ENCODE results near the gene ZFPL1.

DNA sequence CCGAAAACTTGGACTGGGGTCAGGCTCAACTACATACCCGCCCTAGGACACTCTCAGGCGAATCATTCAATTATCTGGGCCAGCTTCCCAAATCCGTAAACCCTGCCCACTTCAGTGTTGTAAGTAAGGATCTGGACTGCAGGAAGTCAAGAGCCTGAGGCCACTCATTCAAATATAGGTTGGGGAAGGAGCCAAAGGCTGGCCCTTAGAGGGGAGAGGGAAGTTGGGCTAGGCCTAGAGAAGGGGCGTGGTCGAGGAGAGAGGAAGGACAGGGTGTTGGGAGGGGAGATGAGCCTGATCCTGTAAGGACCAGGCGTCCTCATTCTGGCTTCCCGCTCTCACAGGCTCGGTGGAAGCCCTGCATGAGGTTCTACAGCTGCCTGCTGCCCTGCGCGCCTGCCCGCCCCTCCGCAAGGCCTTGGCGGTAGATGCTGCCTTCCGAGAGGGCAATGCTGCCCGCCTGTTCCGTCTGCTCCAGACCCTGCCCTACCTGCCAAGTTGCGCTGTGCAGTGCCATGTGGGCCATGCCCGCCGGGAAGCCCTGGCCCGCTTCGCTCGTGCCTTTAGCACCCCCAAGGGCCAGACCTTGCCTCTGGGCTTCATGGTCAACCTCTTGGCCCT, 40.0 kb upstream of the ZFPL1 start:
- TF ChIP-seq, protein P1, sequence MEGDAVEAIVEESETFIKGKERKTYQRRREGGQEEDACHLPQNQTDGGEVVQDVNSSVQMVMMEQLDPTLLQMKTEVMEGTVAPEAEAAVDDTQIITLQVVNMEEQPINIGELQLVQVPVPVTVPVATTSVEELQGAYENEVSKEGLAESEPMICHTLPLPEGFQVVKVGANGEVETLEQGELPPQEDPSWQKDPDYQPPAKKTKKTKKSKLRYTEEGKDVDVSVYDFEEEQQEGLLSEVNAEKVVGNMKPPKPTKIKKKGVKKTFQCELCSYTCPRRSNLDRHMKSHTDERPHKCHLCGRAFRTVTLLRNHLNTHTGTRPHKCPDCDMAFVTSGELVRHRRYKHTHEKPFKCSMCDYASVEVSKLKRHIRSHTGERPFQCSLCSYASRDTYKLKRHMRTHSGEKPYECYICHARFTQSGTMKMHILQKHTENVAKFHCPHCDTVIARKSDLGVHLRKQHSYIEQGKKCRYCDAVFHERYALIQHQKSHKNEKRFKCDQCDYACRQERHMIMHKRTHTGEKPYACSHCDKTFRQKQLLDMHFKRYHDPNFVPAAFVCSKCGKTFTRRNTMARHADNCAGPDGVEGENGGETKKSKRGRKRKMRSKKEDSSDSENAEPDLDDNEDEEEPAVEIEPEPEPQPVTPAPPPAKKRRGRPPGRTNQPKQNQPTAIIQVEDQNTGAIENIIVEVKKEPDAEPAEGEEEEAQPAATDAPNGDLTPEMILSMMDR (IDR thresholded peaks at IDR 0.05; ENCODE audit: low read depth, low read length, missing input control): no peak
- TF ChIP-seq, protein P2, sequence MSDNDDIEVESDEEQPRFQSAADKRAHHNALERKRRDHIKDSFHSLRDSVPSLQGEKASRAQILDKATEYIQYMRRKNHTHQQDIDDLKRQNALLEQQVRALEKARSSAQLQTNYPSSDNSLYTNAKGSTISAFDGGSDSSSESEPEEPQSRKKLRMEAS (IDR thresholded peaks at IDR 0.05): no peak
- TF ChIP-seq FOXA1 (IDR thresholded peaks at IDR 0.05) (no peak), FOXA2 (IDR thresholded peaks at IDR 0.05) (no peak), EGR1 (IDR thresholded peaks at IDR 0.05; ENCODE audit: low read depth in 2 of 2) (no peak), RAD21 (IDR thresholded peaks at IDR 0.05) (no peak), YY1 (IDR thresholded peaks at IDR 0.05) (no peak), HNF4A (conservative IDR thresholded peaks at IDR 0.05) (no peak), SP1 (IDR thresholded peaks at IDR 0.05) (no peak), GABPA (IDR thresholded peaks at IDR 0.05 in 1 of 2, conservative IDR thresholded peaks at IDR 0.05 in 1 of 2) (no peak)
- TF ChIP-seq, protein P3, sequence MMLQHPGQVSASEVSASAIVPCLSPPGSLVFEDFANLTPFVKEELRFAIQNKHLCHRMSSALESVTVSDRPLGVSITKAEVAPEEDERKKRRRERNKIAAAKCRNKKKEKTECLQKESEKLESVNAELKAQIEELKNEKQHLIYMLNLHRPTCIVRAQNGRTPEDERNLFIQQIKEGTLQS (IDR thresholded peaks at IDR 0.05): no peak
- TF ChIP-seq, protein P4, sequence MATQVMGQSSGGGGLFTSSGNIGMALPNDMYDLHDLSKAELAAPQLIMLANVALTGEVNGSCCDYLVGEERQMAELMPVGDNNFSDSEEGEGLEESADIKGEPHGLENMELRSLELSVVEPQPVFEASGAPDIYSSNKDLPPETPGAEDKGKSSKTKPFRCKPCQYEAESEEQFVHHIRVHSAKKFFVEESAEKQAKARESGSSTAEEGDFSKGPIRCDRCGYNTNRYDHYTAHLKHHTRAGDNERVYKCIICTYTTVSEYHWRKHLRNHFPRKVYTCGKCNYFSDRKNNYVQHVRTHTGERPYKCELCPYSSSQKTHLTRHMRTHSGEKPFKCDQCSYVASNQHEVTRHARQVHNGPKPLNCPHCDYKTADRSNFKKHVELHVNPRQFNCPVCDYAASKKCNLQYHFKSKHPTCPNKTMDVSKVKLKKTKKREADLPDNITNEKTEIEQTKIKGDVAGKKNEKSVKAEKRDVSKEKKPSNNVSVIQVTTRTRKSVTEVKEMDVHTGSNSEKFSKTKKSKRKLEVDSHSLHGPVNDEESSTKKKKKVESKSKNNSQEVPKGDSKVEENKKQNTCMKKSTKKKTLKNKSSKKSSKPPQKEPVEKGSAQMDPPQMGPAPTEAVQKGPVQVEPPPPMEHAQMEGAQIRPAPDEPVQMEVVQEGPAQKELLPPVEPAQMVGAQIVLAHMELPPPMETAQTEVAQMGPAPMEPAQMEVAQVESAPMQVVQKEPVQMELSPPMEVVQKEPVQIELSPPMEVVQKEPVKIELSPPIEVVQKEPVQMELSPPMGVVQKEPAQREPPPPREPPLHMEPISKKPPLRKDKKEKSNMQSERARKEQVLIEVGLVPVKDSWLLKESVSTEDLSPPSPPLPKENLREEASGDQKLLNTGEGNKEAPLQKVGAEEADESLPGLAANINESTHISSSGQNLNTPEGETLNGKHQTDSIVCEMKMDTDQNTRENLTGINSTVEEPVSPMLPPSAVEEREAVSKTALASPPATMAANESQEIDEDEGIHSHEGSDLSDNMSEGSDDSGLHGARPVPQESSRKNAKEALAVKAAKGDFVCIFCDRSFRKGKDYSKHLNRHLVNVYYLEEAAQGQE (IDR thresholded peaks at IDR 0.05): no peak
